Mesendoderm (in vitro differentiated cells): ENCODE measurements around the gene IL17RE.
"Not testable (repeated sequence)": the region's sequence is repeated elsewhere in the genome, so short reads cannot be mapped to it uniquely, and the experiment has no call there.

Experiments used
- DNase-seq: peaks from one replicate; pipeline ENCODE4 v3.0.0; 2013
- H2AK5ac ChIP-seq: 2 replicates; pipeline ENCODE4 v1.6.1; 2013; ENCODE audit warnings: low read length, inconsistent platforms
- H2BK120ac ChIP-seq: 2 replicates; pipeline ENCODE4 v1.6.1; 2013; ENCODE audit warnings: low read depth, mild to moderate bottlenecking, low read length, moderate library complexity, mixed read lengths
- H2BK15ac ChIP-seq: replicated peaks from 2 replicates; pipeline ENCODE4 v1.6.1; 2013; ENCODE audit warnings: low read depth, mild to moderate bottlenecking, moderate library complexity
- H2BK5ac ChIP-seq: 2 replicates; pipeline ENCODE4 v1.6.1; 2013; ENCODE audit warnings: low read length, inconsistent platforms
- H3K18ac ChIP-seq: 2 replicates; pipeline ENCODE4 v1.6.1; 2013; ENCODE audit warnings: mild to moderate bottlenecking, low read length, mixed read lengths
- H3K23ac ChIP-seq: one replicate; pipeline ENCODE4 v1.6.1; 2013; ENCODE audit warnings: low read length
- H3K27ac ChIP-seq: 2 replicates; pipeline ENCODE4 v1.5.1; 2013; ENCODE audit warnings: low read depth, mild to moderate bottlenecking, inconsistent platforms, low read length, moderate library complexity
- H3K27me3 ChIP-seq: 2 replicates; pipeline ENCODE4 v1.6.1; 2013; ENCODE audit warnings: low read length, control low read depth, mild to moderate bottlenecking, inconsistent platforms; ENCODE audit not compliant: insufficient read depth, poor library complexity
- H3K36me3 ChIP-seq: 2 replicates; pipeline ENCODE4 v1.6.1; 2013; ENCODE audit warnings: low read length, inconsistent platforms; ENCODE audit not compliant: control insufficient read depth, insufficient read depth
- H3K4ac ChIP-seq: one replicate; pipeline ENCODE4 v1.6.1; 2013; ENCODE audit warnings: low read depth, mild to moderate bottlenecking, low read length, moderate library complexity
- H3K4me1 ChIP-seq: 2 replicates; pipeline ENCODE4 v1.6.1; 2013; ENCODE audit warnings: low read depth, low read length, inconsistent platforms; ENCODE audit not compliant: control insufficient read depth
- H3K4me2 ChIP-seq: 2 replicates; pipeline ENCODE4 v1.6.1; 2013; ENCODE audit warnings: low read length
- H3K4me3 ChIP-seq: 2 replicates; pipeline ENCODE4 v1.5.1; 2013; ENCODE audit warnings: mild to moderate bottlenecking, low read length
- H3K56ac ChIP-seq: one replicate; pipeline ENCODE4 v1.6.1; 2013; ENCODE audit warnings: low read length
- H3K79me1 ChIP-seq: 2 replicates; pipeline ENCODE4 v1.6.1; 2013; ENCODE audit warnings: low read length, inconsistent platforms
- H3K79me2 ChIP-seq: 2 replicates; pipeline ENCODE4 v1.6.1; 2013; ENCODE audit warnings: mild to moderate bottlenecking, low read length; ENCODE audit not compliant: control insufficient read depth, insufficient read depth
- H3K9ac ChIP-seq: 2 replicates; pipeline ENCODE4 v1.6.1; 2013; ENCODE audit warnings: low read length, inconsistent platforms
- H4K5ac ChIP-seq: one replicate; pipeline ENCODE4 v1.6.1; 2013; ENCODE audit warnings: low read length
- H4K8ac ChIP-seq: one replicate; pipeline ENCODE4 v1.6.1; 2013; ENCODE audit warnings: low read depth, mild to moderate bottlenecking, control low read depth, low read length, moderate library complexity
- WGBS: extraction: QIAGEN DNeasy Blood & Tissue Kit; methylation state at CpG from one replicate; pipeline ENCODE4 v1.1.7; 2013; ENCODE audit warnings: low lambda C conversion rate, missing lambda C conversion rate; ENCODE audit not compliant: insufficient coverage; ENCODE audit errors: extremely low coverage; 5-methylcytosine and 5-hydroxymethylcytosine counted together

IL17RE gene

GRCh38 chr3:9889405-9889804 is 13.2 kb upstream of the IL17RE start:
- Histone ChIP-seq H2BK5ac (no peak overlapping the region), H3K18ac (no peak overlapping the region), H3K56ac (no peak overlapping the region), H3K23ac (no peak overlapping the region), H3K4me1 (no peaks in the 10 kb centered on the region), H3K36me3 (peaks cover 6% of the 10 kb centered on the region), H3K9ac (no peak overlapping the region), H2AK5ac (no peak overlapping the region), H4K8ac (no peak overlapping the region), H3K4ac (no peak overlapping the region), H3K27me3 (no peaks in the 10 kb centered on the region), H3K79me2 (peaks cover 13% of the 10 kb centered on the region), H3K27ac (no peak overlapping the region), H2BK15ac (no peak overlapping the region), H2BK120ac (no peak overlapping the region), H4K5ac (no peak overlapping the region), H3K4me2 (no peak overlapping the region), H3K79me1 (peaks cover 11% of the 10 kb centered on the region), H3K4me3 (no peak overlapping the region)
- WGBS = no CpG with 5 or more reads among the region's 5 CpGs
- DNase-seq = no peak

GRCh38 chr3:9890249-9891071 is 12.2 kb upstream of the IL17RE start, which contains the start of gene JAGN1:
JAGN1 (plus strand) TSS chr3:9890610; CDS start chr3:9890723, 113 bp downstream.
- H3K79me2 ChIP-seq = peaks cover 13% of the 10 kb centered on the region
- DNase-seq = peak; percentile 92
- H3K79me1 ChIP-seq = peaks cover 11% of the 10 kb centered on the region
- peak within 1 kb of the TSS; percentile 92 for H2BK5ac ChIP-seq
- H3K27ac ChIP-seq = peak within 1 kb of the TSS; percentile 48
- no peak within 1 kb of the TSS for H2AK5ac ChIP-seq
- H3K9ac ChIP-seq = peak within 1 kb of the TSS; percentile 99
- H3K4me3 ChIP-seq = peak within 1 kb of the TSS; percentile 98
- H3K27me3 ChIP-seq = no peaks in the 10 kb centered on the region
- H3K4me2 ChIP-seq = peak within 1 kb of the TSS; percentile 89
- H4K5ac ChIP-seq = no peak within 1 kb of the TSS
- no peak within 1 kb of the TSS for H2BK15ac ChIP-seq
- peak within 1 kb of the TSS; percentile 54 for H3K18ac ChIP-seq
- H3K4me1 ChIP-seq = no peaks in the 10 kb centered on the region
- H3K36me3 ChIP-seq = peaks cover 6% of the 10 kb centered on the region
- peak within 1 kb of the TSS; percentile 17 for H3K4ac ChIP-seq
- H3K56ac ChIP-seq = peak within 1 kb of the TSS; percentile 99
- H4K8ac ChIP-seq = peak within 1 kb of the TSS; percentile 77
- peak within 1 kb of the TSS; percentile 94 for H3K23ac ChIP-seq
- WGBS = no CpG with 5 or more reads among the region's 62 CpGs
- peak within 1 kb of the TSS; percentile 0 for H2BK120ac ChIP-seq

GRCh38 chr3:9891072-9891622 is 11.5 kb upstream of the IL17RE start:
- H3K27ac ChIP-seq = no peak overlapping the region

GRCh38 chr3:9893739-9894138 is 8.9 kb upstream of the IL17RE start:
- no peaks in the 10 kb centered on the region for H3K4me1 ChIP-seq
- peaks cover 11% of the 10 kb centered on the region for H3K79me1 ChIP-seq
- H4K5ac ChIP-seq = no peak overlapping the region
- no peaks in the 10 kb centered on the region for H3K27me3 ChIP-seq
- H2BK15ac ChIP-seq = no peak overlapping the region
- no peak overlapping the region for H4K8ac ChIP-seq
- H3K23ac ChIP-seq = no peak overlapping the region
- H3K79me2 ChIP-seq = peaks cover 13% of the 10 kb centered on the region
- no peak overlapping the region for H2BK120ac ChIP-seq
- no peak overlapping the region for H3K9ac ChIP-seq
- H3K4me3 ChIP-seq = no peak overlapping the region
- H3K27ac ChIP-seq = no peak overlapping the region
- no peak overlapping the region for H3K4ac ChIP-seq
- no peak overlapping the region for H3K4me2 ChIP-seq
- no peak overlapping the region for H2BK5ac ChIP-seq
- no peak overlapping the region for H2AK5ac ChIP-seq
- H3K36me3 ChIP-seq = peaks cover 6% of the 10 kb centered on the region
- DNase-seq = no peak
- H3K56ac ChIP-seq = no peak overlapping the region
- no peak overlapping the region for H3K18ac ChIP-seq
- no CpG with 5 or more reads among the region's 1 CpG for WGBS

More at GRCh38 chr3:9891072-9891622, 11.5 kb upstream of the IL17RE start:
- Histone ChIP-seq H3K36me3 (peaks cover 6% of the 10 kb centered on the region), H3K79me2 (peaks cover 13% of the 10 kb centered on the region), H3K4me3 (peak overlapping the region; percentile 98), H2AK5ac (no peak overlapping the region), H3K18ac (peak overlapping the region; percentile 54), H4K5ac (no peak overlapping the region), H2BK120ac (peak overlapping the region; percentile 0), H2BK5ac (no peak overlapping the region), H4K8ac (peak overlapping the region; percentile 77), H3K56ac (peak overlapping the region; percentile 99), H3K79me1 (peaks cover 11% of the 10 kb centered on the region), H3K27me3 (no peaks in the 10 kb centered on the region), H2BK15ac (no peak overlapping the region), H3K23ac (peak overlapping the region; percentile 94), H3K4ac (peak overlapping the region; percentile 17), H3K4me1 (no peaks in the 10 kb centered on the region), H3K9ac (peak overlapping the region; percentile 99), H3K4me2 (peak overlapping the region; percentile 89)
- no CpG with 5 or more reads among the region's 12 CpGs for WGBS
- DNase-seq = no peak

GRCh38 chr3:9895715-9896114 is 6.9 kb upstream of the IL17RE start:
- not testable (repeated sequence) for H4K8ac ChIP-seq, DNase-seq, H3K9ac ChIP-seq, H2AK5ac ChIP-seq, H3K4me1 ChIP-seq, H2BK120ac ChIP-seq, H3K4me3 ChIP-seq, H2BK15ac ChIP-seq, H3K27me3 ChIP-seq, H2BK5ac ChIP-seq, H3K36me3 ChIP-seq, H3K4me2 ChIP-seq, H3K23ac ChIP-seq, H3K27ac ChIP-seq, H4K5ac ChIP-seq, H3K4ac ChIP-seq, H3K18ac ChIP-seq, H3K56ac ChIP-seq
- Histone ChIP-seq H3K79me1 (peaks cover 11% of the 10 kb centered on the region), H3K79me2 (peaks cover 11% of the 10 kb centered on the region)
- WGBS = no CpG with 5 or more reads among the region's 3 CpGs
